Neural cell (in vitro differentiated cells): ENCODE data around the gene TRIM24.
"Not testable (repeated sequence)": the region's sequence is repeated elsewhere in the genome, so short reads cannot be mapped to it uniquely, and the experiment has no call there.

Source experiments
- CTCF ChIP-seq: fragments of 450-650 bp; IDR thresholded peaks from 2 replicates; pipeline ENCODE4 v1.5.1; 2014; ENCODE audit warnings: antibody characterized with exemption, mild to moderate bottlenecking, moderate library complexity; ENCODE audit not compliant: poor library complexity, severe bottlenecking
- EP300 ChIP-seq: fragments of 450-650 bp; conservative IDR thresholded peaks from 2 replicates; pipeline ENCODE4 v1.6.1; 2014; ENCODE audit warnings: antibody characterized with exemption, mild to moderate bottlenecking, moderate library complexity; ENCODE audit not compliant: poor library complexity, severe bottlenecking
- EZH2 ChIP-seq: fragments of 200-600, 300-800 bp; shearing (Covaris generic), sonication (generic); IDR thresholded peaks from 2 replicates; pipeline ENCODE4 v1.6.1; 2014; ENCODE audit warnings: antibody characterized with exemption, low read length, borderline replicate concordance, mild to moderate bottlenecking; ENCODE audit not compliant: insufficient read depth, poor library complexity, severe bottlenecking
- MXI1 ChIP-seq: fragments of 450-650 bp; conservative IDR thresholded peaks from 2 replicates; pipeline ENCODE4 v1.6.1; 2014; ENCODE audit warnings: antibody characterized with exemption, mild to moderate bottlenecking; ENCODE audit not compliant: poor library complexity, severe bottlenecking
- POLR2AphosphoS5 ChIP-seq: IDR thresholded peaks from 2 replicates; pipeline ENCODE4 v1.6.1; 2012
- RAD21 ChIP-seq: fragments of 450-650 bp; conservative IDR thresholded peaks from 2 replicates; pipeline ENCODE4 v1.6.1; 2014; ENCODE audit warnings: antibody characterized with exemption, mild to moderate bottlenecking, moderate library complexity
- REST ChIP-seq: IDR thresholded peaks from 2 replicates; pipeline ENCODE4 v1.6.1; 2012; ENCODE audit warnings: borderline replicate concordance
- TAF1 ChIP-seq: IDR thresholded peaks from 2 replicates; pipeline ENCODE4 v1.6.1; 2012; ENCODE audit warnings: low read depth

- TF ChIP-seq CTCF, REST, POLR2AphosphoS5, TAF1, EP300, EZH2, RAD21, MXI1: not testable (repeated sequence)
These were observed 6.2 kb downstream of the TRIM24 start for GRCh38 chr7:138466069-138466756.
